Measurements from ENCODE around the gene FAR1.

The FAR1 gene

GRCh38 chr11:13775471-13775870, 107.0 kb downstream of the FAR1 start:
- in situ Hi-C loops (cut with MboI; ENCODE audit: low sequenced_read_pairs): no loop called here

GRCh38 chr11:13776134-13776815, 107.8 kb downstream of the FAR1 start:
- in situ Hi-C loops (cut with MboI; ENCODE audit: low sequenced_read_pairs): no loop called here

- in situ Hi-C loops (cut with MboI; ENCODE audit: low sequenced_read_pairs): no loop called here
These were observed 109.0 kb downstream of the FAR1 start for GRCh38 chr11:13777341-13777985.

- in situ Hi-C loops (cut with MboI; ENCODE audit: low sequenced_read_pairs): no loop called here
These were observed 109.9 kb downstream of the FAR1 start for GRCh38 chr11:13778345-13778744.

- in situ Hi-C loops (cut with MboI; ENCODE audit: low sequenced_read_pairs): no loop called here
These were observed 112.7 kb downstream of the FAR1 start for GRCh38 chr11:13781153-13781552.

All from HL-60/S4 treated with retinoic acid at 250 ng/mL for 4 days and 3 days (cell line).